B cell (primary cell): ENCODE measurements around the gene PYGO1. TPM values are rescaled to one million over a fixed set of nuclear protein-coding genes. Genes with fewer than 3 reads are reported as not detected.
"Not testable (repeated sequence)": the region's sequence is repeated elsewhere in the genome, so short reads cannot be mapped to it uniquely, and the experiment has no call there.

ENCODE experiments used
- ATAC-seq: fragments of 200-7000 bp; cut with Tn5 transposase; one replicate; pipeline ENCODE4 v1.10.0; 2021; ENCODE audit warnings: low read depth, mild to moderate bottlenecking, moderate number of reproducible peaks, moderate library complexity
- CTCF ChIA-PET: fragments of 350-600 bp; sonication (Branson Sonifier 250); formaldehyde crosslinking; loops from one replicate; lab custom pipeline; 2021; ENCODE audit warnings: antibody characterized with exemption, inconsistent platforms; lab: Charles Lee
- POLR2A ChIA-PET: fragments of 350-600 bp; sonication (Branson Sonifier 250); formaldehyde crosslinking; loops from one replicate; lab custom pipeline; 2021; ENCODE audit warnings: antibody characterized with exemption; lab: Charles Lee
- DNase-seq: peaks from one replicate; pipeline ENCODE4 v3.0.0; 2013
- H2AFZ ChIP-seq: 2 replicates; pipeline ENCODE4 v1.6.1; 2012; ENCODE audit warnings: mild to moderate bottlenecking, low read depth, low read length; ENCODE audit not compliant: insufficient read depth, poor library complexity, severe bottlenecking
- H3K27ac ChIP-seq, 2 donors: 1 replicate in 1 of 2; 2 replicates in 1 of 2; pipeline ENCODE4 v1.5.1; 2012 to 2013; ENCODE audit warnings: low read length in 2 of 2, mild to moderate bottlenecking in 2 of 2, moderate library complexity in 1 of 2
- H3K27me3 ChIP-seq, 4 experiments: fragments of 200-600 bp in 1 of 4; sonication (generic) in 1 of 4; replicated peaks in 1 of 4; 1 replicate in 2 of 4; 2 replicates in 2 of 4; pipeline versions ENCODE4 v1.6.1 to v1.7.0; 2013 to 2016; ENCODE audit warnings: low read length in 3 of 4, mild to moderate bottlenecking in 2 of 4, mixed read lengths in 1 of 4, moderate library complexity in 1 of 4; ENCODE audit not compliant: insufficient read depth in 4 of 4, control insufficient read depth in 3 of 4; ENCODE audit errors: control extremely low read depth in 1 of 4
- H3K36me3 ChIP-seq, 2 experiments: replicated peaks in 1 of 2; 1 replicate in 1 of 2; 2 replicates in 1 of 2; pipeline versions ENCODE4 v1.6.1 to v1.7.1; 2013; ENCODE audit warnings: low read length in 1 of 2; ENCODE audit not compliant: insufficient read depth in 2 of 2, control insufficient read depth in 1 of 2; ENCODE audit errors: control extremely low read depth in 1 of 2, extremely low read depth in 1 of 2
- H3K4me1 ChIP-seq, 2 donors: fragments of 200-600 bp in 1 of 2; sonication (generic) in 1 of 2; 1 replicate in 1 of 2; 2 replicates in 1 of 2; pipeline versions ENCODE4 v1.5.1 to v1.6.1; 2013 to 2017; ENCODE audit warnings: low read length in 2 of 2; ENCODE audit not compliant: control insufficient read depth in 2 of 2, insufficient read depth in 2 of 2
- H3K4me2 ChIP-seq: replicated peaks from 2 replicates; pipeline ENCODE3; 2012; ENCODE audit warnings: mild to moderate bottlenecking, low read depth, low read length; ENCODE audit not compliant: poor library complexity, severe bottlenecking
- H3K4me3 ChIP-seq, 5 experiments: fragments of 200-600 bp in 1 of 5; sonication (generic) in 1 of 5; 1 replicate in 3 of 5; 2 replicates in 2 of 5; pipeline versions ENCODE4 v1.5.1 to v1.7.0; 2011 to 2016; ENCODE audit warnings: low read length in 4 of 5, mild to moderate bottlenecking in 4 of 5, low read depth in 2 of 5, control low read depth in 1 of 5, moderate library complexity in 1 of 5; ENCODE audit not compliant: insufficient read depth in 1 of 5; ENCODE audit errors: control extremely low read depth in 1 of 5, extremely low read depth in 1 of 5
- H3K79me2 ChIP-seq: fragments of 200-600 bp; sonication (generic); one replicate; pipeline ENCODE4 v1.6.0; 2016; ENCODE audit warnings: low read length; ENCODE audit not compliant: control insufficient read depth, insufficient read depth
- H3K9ac ChIP-seq: fragments of 200-600 bp; sonication (generic); 2 replicates; pipeline ENCODE4 v1.6.1; 2017; ENCODE audit warnings: mild to moderate bottlenecking, low read length, moderate library complexity
- H3K9me3 ChIP-seq, 3 donors: one replicate each; pipeline versions ENCODE4 v1.6.1 to v1.7.1; 2013; ENCODE audit warnings: low read length in 2 of 3; ENCODE audit not compliant: control insufficient read depth in 2 of 3, insufficient read depth in 1 of 3; ENCODE audit errors: control extremely low read depth in 1 of 3
- H4K20me1 ChIP-seq: 2 replicates; pipeline ENCODE4 v1.6.0; 2012; ENCODE audit warnings: mild to moderate bottlenecking, low read length; ENCODE audit not compliant: insufficient read depth, control insufficient read depth, poor library complexity, severe bottlenecking
- H3K27ac Mint-ChIP-seq: one replicate; pipeline ENCODE4 v1.8.0; 2021; ENCODE audit warnings: mixed read lengths
- H3K27me3 Mint-ChIP-seq: one replicate; pipeline ENCODE4 v1.8.0; 2021; ENCODE audit warnings: mixed read lengths
- H3K4me1 Mint-ChIP-seq: one replicate; pipeline ENCODE4 v1.8.0; 2021; ENCODE audit warnings: mixed read lengths
- H3K4me3 Mint-ChIP-seq: one replicate; pipeline ENCODE4 v1.8.0; 2021; ENCODE audit warnings: mixed read lengths
- H3K9me3 Mint-ChIP-seq: one replicate; pipeline ENCODE4 v1.8.0; 2022; ENCODE audit warnings: mixed read lengths; ENCODE audit not compliant: insufficient read depth
- CTCF ChIP-seq: fragments of 200-600 bp; IDR thresholded peaks from one replicate; pipeline ENCODE4 v1.8.0; 2022; ENCODE audit warnings: antibody characterized with exemption, mild to moderate bottlenecking
- EZH2 ChIP-seq: IDR thresholded peaks from 2 replicates; pipeline ENCODE4 v1.6.1; 2012; ENCODE audit warnings: borderline replicate concordance, low read depth, mild to moderate bottlenecking, moderate library complexity, low read length; ENCODE audit not compliant: insufficient read depth, poor library complexity, severe bottlenecking
- WGBS: methylation state at CpG from one replicate; pipeline ENCODE4 v1.1.5; 2013; ENCODE audit warnings: missing lambda C conversion rate; ENCODE audit not compliant: insufficient coverage; 5-methylcytosine and 5-hydroxymethylcytosine counted together
- intact Hi-C: fragments of 100-400 bp; cut with micrococcal nuclease; formaldehyde crosslinking; loops from one replicate; pipeline ENCODE4 v1.10.0; 2022
- polyA plus RNA-seq: library from polyadenylated mRNA; depleted of rRNA; stranded (reverse); fragments of >200 nt; gene quantifications from 2 replicates; pipeline ENCODE4 v1.2.3, GENCODE V29; 2012
- total RNA-seq, 2 donors: library from RNA; stranded (reverse); fragments of 120-200 nt in 1 of 2; gene quantifications; 1 replicate in 1 of 2; 2 replicates in 1 of 2; pipeline versions ENCODE4 v1.2.3 to v1.2.4, GENCODE V29; 2013 to 2022

PYGO1 gene
- total and polyA plus RNA-seq, 2 donors (not counting 1 experiment from before 2014, with no cell fraction given), result 0.02 TPM; not detected in 1

DNA sequence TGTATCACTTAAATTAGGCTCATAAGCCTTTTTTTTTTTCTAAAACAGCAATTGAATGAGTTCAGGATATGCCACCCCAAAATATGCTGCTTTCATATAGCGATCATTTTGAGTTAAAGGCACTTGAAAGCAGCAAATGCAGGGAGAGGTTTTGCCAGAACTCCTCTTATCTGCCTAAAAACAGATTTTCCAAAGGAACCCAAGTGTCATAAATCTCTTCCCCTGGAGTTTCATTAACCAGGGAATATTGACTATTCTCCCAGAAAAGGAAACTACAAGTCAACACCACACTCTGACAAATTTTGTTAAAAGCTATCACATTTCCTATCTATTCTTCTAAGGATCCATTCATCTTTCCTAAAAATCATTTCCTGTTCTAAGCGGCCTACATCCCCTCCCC, 91.4 kb downstream of the PYGO1 start:
- peak overlapping the region; percentile 10 for H3K27ac Mint-ChIP-seq
- no peaks in the 10 kb centered on the region for H3K9me3 Mint-ChIP-seq
- TF ChIP-seq CTCF (no peak), EZH2 (no peak)
- Histone ChIP-seq H3K4me2 (no peak overlapping the region), H3K9ac (no peak overlapping the region), H3K27me3 (no peaks in the 10 kb centered on the region), H3K79me2 (no peaks in the 10 kb centered on the region), H3K27ac (no peak overlapping the region), H4K20me1 (no peaks in the 10 kb centered on the region), H3K9me3 (no peaks in the 10 kb centered on the region), H3K36me3 (no peaks in the 10 kb centered on the region), H2AFZ (no peak overlapping the region), H3K4me1 (peaks cover 4 to 9% of the 10 kb centered on the region in 2 donors), H3K4me3 (no peak overlapping the region)
- 80% methylated on average over 1 of the region's 2 CpGs for WGBS
- intact Hi-C loops, result loop anchor here (5.0 kb wide), 1 partner anchor 971 kb away; the partner anchor contains the start of gene MNS1
- peaks cover 15% of the 10 kb centered on the region for H3K4me1 Mint-ChIP-seq
- DNase-seq (no peak), ATAC-seq (no peak)
- POLR2A ChIA-PET, result no interaction called here
- H3K27me3 Mint-ChIP-seq, result no peaks in the 10 kb centered on the region
- CTCF ChIA-PET, result no interaction called here
- H3K4me3 Mint-ChIP-seq, result peak overlapping the region; percentile 57

GRCh38 chr15:55494931-55495330, 93.2 kb downstream of the PYGO1 start:
- peaks cover 15% of the 10 kb centered on the region for H3K4me1 Mint-ChIP-seq
- ChIA-PET POLR2A (interaction anchor here (0.7 kb wide), 1 partner anchor 194 kb away, joined by 3 read pairs; no protein-coding TSS in a partner anchor), CTCF (no interaction called here)
- TF ChIP-seq EZH2 (no peak), CTCF (no peak)
- Histone ChIP-seq H3K36me3 (no peaks in the 10 kb centered on the region), H3K27ac (no peak overlapping the region), H3K4me1 (peaks cover 4 to 9% of the 10 kb centered on the region in 2 donors), H3K9ac (no peak overlapping the region), H2AFZ (no peak overlapping the region), H4K20me1 (no peaks in the 10 kb centered on the region), H3K4me3 (no peak overlapping the region), H3K27me3 (no peaks in the 10 kb centered on the region), H3K79me2 (no peaks in the 10 kb centered on the region), H3K9me3 (no peaks in the 10 kb centered on the region), H3K4me2 (no peak overlapping the region)
- DNase-seq (peak; percentile 35), ATAC-seq (peak; percentile 50)
- no peaks in the 10 kb centered on the region for H3K27me3 Mint-ChIP-seq
- H3K27ac Mint-ChIP-seq, result no peak overlapping the region
- no peaks in the 10 kb centered on the region for H3K9me3 Mint-ChIP-seq
- intact Hi-C loops, result loop anchor here (5.0 kb wide), 1 partner anchor 972 kb away; the partner anchor contains the start of gene MNS1
- no peak overlapping the region for H3K4me3 Mint-ChIP-seq
- no CpG with 5 or more reads among the region's 1 CpG for WGBS

GRCh38 chr15:55488952-55489600, 99.1 kb downstream of the PYGO1 start:
- CTCF ChIA-PET, H3K9me3 ChIP-seq, H3K9ac ChIP-seq: not testable (repeated sequence)

More at GRCh38 chr15:55488952-55489600, 99.1 kb downstream of the PYGO1 start:
- H3K27me3 Mint-ChIP-seq, ATAC-seq, H3K4me3 ChIP-seq, H3K27ac Mint-ChIP-seq, H3K36me3 ChIP-seq, intact Hi-C loops, H3K4me3 Mint-ChIP-seq, H3K79me2 ChIP-seq, H3K27me3 ChIP-seq, H4K20me1 ChIP-seq, H3K4me2 ChIP-seq, DNase-seq, H3K9me3 Mint-ChIP-seq, H3K4me1 ChIP-seq, H3K4me1 Mint-ChIP-seq, H3K27ac ChIP-seq, H2AFZ ChIP-seq: not testable (repeated sequence)
- POLR2A ChIA-PET, result interaction anchor here (0.6 kb wide), 1 partner anchor 12 kb away, joined by 5 read pairs; no protein-coding TSS in a partner anchor
- WGBS, result 98% methylated on average over 5 of the region's 9 CpGs
